Dedifferentiated amniotic fluid mesenchymal stem cell (primary cell): ENCODE measurements around the gene CRB2.

Experiments used
- DNase-seq: peaks from one replicate; pipeline ENCODE4 v3.0.0-alpha.2; 2016; ENCODE audit errors: extremely low spot score

CRB2 gene

GRCh38 chr9:123347289-123348060 lies 8.5 kb upstream of the CRB2 start:
- no peak for DNase-seq

- DNase-seq, result no peak
These were observed 7.5 kb upstream of the CRB2 start for GRCh38 chr9:123348317-123348992.

- no peak for DNase-seq
These were observed 7.0 kb upstream of the CRB2 start for GRCh38 chr9:123349033-123349432.

- peak; percentile 65 for DNase-seq
These were observed 6.1 kb upstream of the CRB2 start for GRCh38 chr9:123349691-123350480.

- no peak for DNase-seq
These were observed 5.2 kb upstream of the CRB2 start for GRCh38 chr9:123350590-123351310.

GRCh38 chr9:123353041-123353440 lies 3.0 kb upstream of the CRB2 start:
- DNase-seq, result no peak

- no peak for DNase-seq
These were observed 1.9 kb upstream of the CRB2 start for GRCh38 chr9:123353984-123354591.

GRCh38 chr9:123354806-123355508 lies 1.0 kb upstream of the CRB2 start:
- DNase-seq, result no peak

GRCh38 chr9:123356851-123357742 lies 1.1 kb downstream of the CRB2 start:
- no peak for DNase-seq

GRCh38 chr9:123357743-123358059 lies 1.7 kb downstream of the CRB2 start:
- no peak for DNase-seq

GRCh38 chr9:123358181-123358905 lies 2.3 kb downstream of the CRB2 start:
- DNase-seq, result no peak

GRCh38 chr9:123359106-123359505 lies 3.1 kb downstream of the CRB2 start:
- DNase-seq, result no peak

GRCh38 chr9:123359546-123359945 lies 3.5 kb downstream of the CRB2 start:
- DNase-seq, result no peak

GRCh38 chr9:123360161-123361085 lies 4.4 kb downstream of the CRB2 start:
- no peak for DNase-seq

GRCh38 chr9:123361086-123361730 lies 5.2 kb downstream of the CRB2 start:
- DNase-seq, result no peak

- no peak for DNase-seq
These were observed 5.9 kb downstream of the CRB2 start for GRCh38 chr9:123361731-123362510.

- no peak for DNase-seq
These were observed 6.9 kb downstream of the CRB2 start for GRCh38 chr9:123362856-123363255.
